GM20000 (cell line): Measurements from ENCODE around the gene PALLD.

Experiments used
- DNase-seq: peaks from one replicate; pipeline ENCODE4 v3.0.0; 2012; ENCODE audit warnings: low spot score
- CTCF ChIP-seq: IDR thresholded peaks from 2 replicates; pipeline ENCODE4 v1.5.1; 2012; ENCODE audit warnings: mild to moderate bottlenecking, control low read depth; ENCODE audit errors: extremely low read depth, missing control alignments

PALLD gene

GRCh38 chr4:168741281-168742173 lies 244.7 kb downstream of the PALLD start:
- no peak for DNase-seq
- TF ChIP-seq CTCF = no peak

- no peak for TF ChIP-seq CTCF
- no peak for DNase-seq
These were observed 246.3 kb downstream of the PALLD start for GRCh38 chr4:168743131-168743530.

- no peak for TF ChIP-seq CTCF
- no peak for DNase-seq
These were observed 246.7 kb downstream of the PALLD start for GRCh38 chr4:168743601-168744000.

- no peak for DNase-seq
- TF ChIP-seq CTCF = no peak
These were observed 247.2 kb downstream of the PALLD start for GRCh38 chr4:168744021-168744420.

GRCh38 chr4:168748807-168749206 lies 252.0 kb downstream of the PALLD start:
- DNase-seq = no peak
- no peak for TF ChIP-seq CTCF

GRCh38 chr4:168751263-168752225 lies 254.7 kb downstream of the PALLD start:
- TF ChIP-seq CTCF = no peak
- no peak for DNase-seq
